ENCODE data around the gene MED23. TPM values are rescaled to one million over a fixed set of nuclear protein-coding genes. Genes with fewer than 3 reads are reported as not detected.

The MED23 gene
- total RNA-seq, 1 experiment from 2014 or later: 20.1 TPM

GRCh38 chr6:131640100-131640499 lies 12.1 kb upstream of the MED23 start:
- DNase-seq (ENCODE audit: low read depth): no peak

GRCh38 chr6:131638013-131638412 lies 10.0 kb upstream of the MED23 start:
- no peak for DNase-seq (ENCODE audit: low read depth)

- DNase-seq (ENCODE audit: low read depth): no peak
These were observed 9.1 kb upstream of the MED23 start, which contains the start of gene ENPP3 for GRCh38 chr6:131636880-131637792. TSS of gene ENPP3 (plus strand) at chr6:131637302. CDS start at chr6:131637385, 83 bp downstream.

GRCh38 chr6:131635384-131636340 lies 7.6 kb upstream of the MED23 start:
- DNase-seq (ENCODE audit: low read depth): no peak

- no peak for DNase-seq (ENCODE audit: low read depth)
These were observed 3.7 kb upstream of the MED23 start for GRCh38 chr6:131631625-131632289.

- DNase-seq (ENCODE audit: low read depth): no peak
These were observed 1.6 kb upstream of the MED23 start for GRCh38 chr6:131629651-131630050.

GRCh38 chr6:131628726-131629125 lies 684 bp upstream of the MED23 start:
- no peak for DNase-seq (ENCODE audit: low read depth)

- no peak for DNase-seq (ENCODE audit: low read depth)
These were observed 12.8 kb downstream of the MED23 start for GRCh38 chr6:131615275-131615674.

- DNase-seq (ENCODE audit: low read depth): no peak
These were observed 14.6 kb downstream of the MED23 start for GRCh38 chr6:131613296-131613925.

- peak; percentile 78 for DNase-seq (ENCODE audit: low read depth)
These were observed 25.2 kb downstream of the MED23 start for GRCh38 chr6:131602781-131603312.

GRCh38 chr6:131600716-131601115 lies 27.3 kb downstream of the MED23 start:
- no peak for DNase-seq (ENCODE audit: low read depth)

GRCh38 chr6:131597446-131597845 lies 30.6 kb downstream of the MED23 start:
- DNase-seq (ENCODE audit: low read depth): no peak

- no peak for DNase-seq (ENCODE audit: low read depth)
These were observed 34.0 kb downstream of the MED23 start for GRCh38 chr6:131594074-131594473.

GRCh38 chr6:131592935-131593334 lies 35.1 kb downstream of the MED23 start:
- no peak for DNase-seq (ENCODE audit: low read depth)

- no peak for DNase-seq (ENCODE audit: low read depth)
These were observed 39.4 kb downstream of the MED23 start for GRCh38 chr6:131588643-131589042.

- no peak for DNase-seq (ENCODE audit: low read depth)
These were observed 40.1 kb downstream of the MED23 start for GRCh38 chr6:131587909-131588308.

GRCh38 chr6:131586543-131586942 lies 41.5 kb downstream of the MED23 start:
- no peak for DNase-seq (ENCODE audit: low read depth)

GRCh38 chr6:131581523-131581922 lies 46.5 kb downstream of the MED23 start:
- no peak for DNase-seq (ENCODE audit: low read depth)

- no peak for DNase-seq (ENCODE audit: low read depth)
These were observed 52.1 kb downstream of the MED23 start for GRCh38 chr6:131575834-131576478.

GRCh38 chr6:131574686-131575085 lies 53.4 kb downstream of the MED23 start:
- DNase-seq (ENCODE audit: low read depth): no peak

GRCh38 chr6:131574133-131574532 lies 53.9 kb downstream of the MED23 start:
- DNase-seq (ENCODE audit: low read depth): no peak

Data from Daoy (cell line).